IMR-90 (cell line): ENCODE measurements around the gene CAPN7. TPM values are rescaled to one million over a fixed set of nuclear protein-coding genes. Genes with fewer than 3 reads are reported as not detected.

Source experiments
- ATAC-seq: fragments of 200-7000 bp; cut with Tn5 transposase; 2 replicates; pipeline ENCODE4 v1.9.1; 2020; ENCODE audit warnings: low read depth, mild to moderate bottlenecking, moderate library complexity
- BruUV-seq: library from RNA; stranded (reverse); fragments of 400-500 nt; replicated peaks from 2 replicates; lab custom pipeline; 2021; lab: Mats Ljungman, UMichigan
- CTCF ChIA-PET: fragments of 300-600 bp; formaldehyde crosslinking; extraction: SDS; loops from one replicate; lab custom pipeline; 2021; ENCODE audit warnings: antibody characterized with exemption; lab: Yijun Ruan, JAX
- POLR2A ChIA-PET: fragments of 300-600 bp; sonication (Branson Sonifier 250); formaldehyde crosslinking; loops from one replicate; lab custom pipeline; 2022; ENCODE audit warnings: antibody characterized with exemption; ENCODE audit not compliant: unreplicated experiment; lab: Charles Lee
- DNase-seq: peaks from one replicate; pipeline ENCODE4 v3.0.0; 2013
- H2AFZ ChIP-seq: replicated peaks from 2 replicates; pipeline ENCODE3; 2013; ENCODE audit warnings: low read length, mild to moderate bottlenecking; ENCODE audit not compliant: poor library complexity
- H2AK5ac ChIP-seq: 2 replicates; pipeline ENCODE4 v1.6.1; 2013; ENCODE audit warnings: low read depth, low read length, inconsistent platforms
- H2AK9ac ChIP-seq: replicated peaks from 2 replicates; pipeline ENCODE3; 2013; ENCODE audit warnings: mild to moderate bottlenecking, low read depth, low read length, moderate library complexity; ENCODE audit not compliant: poor library complexity
- H2BK120ac ChIP-seq: 2 replicates; pipeline ENCODE4 v1.6.1; 2013; ENCODE audit warnings: low read depth, low read length, inconsistent platforms
- H2BK15ac ChIP-seq: 3 replicates; pipeline ENCODE4 v1.6.1; 2013; ENCODE audit warnings: low read depth, low read length, inconsistent platforms
- H2BK20ac ChIP-seq: 2 replicates; pipeline ENCODE4 v1.6.1; 2013; ENCODE audit warnings: low read depth, mild to moderate bottlenecking, inconsistent platforms, low read length, moderate library complexity
- H2BK5ac ChIP-seq: 2 replicates; pipeline ENCODE4 v1.6.1; 2013; ENCODE audit warnings: mild to moderate bottlenecking, low read depth, low read length, inconsistent platforms; ENCODE audit not compliant: poor library complexity, severe bottlenecking
- H3K14ac ChIP-seq: replicated peaks from 2 replicates; pipeline ENCODE4 v1.6.1; 2013; ENCODE audit warnings: low read depth, low read length, inconsistent platforms
- H3K18ac ChIP-seq: 2 replicates; pipeline ENCODE4 v1.6.1; 2013; ENCODE audit warnings: low read depth, low read length, control low read depth
- H3K23ac ChIP-seq: 2 replicates; pipeline ENCODE4 v1.6.1; 2013; ENCODE audit warnings: low read depth, low read length, inconsistent platforms
- H3K27ac ChIP-seq: 2 replicates; pipeline ENCODE4 v1.5.1; 2013; ENCODE audit warnings: mild to moderate bottlenecking, control low read depth, low read length; ENCODE audit not compliant: insufficient read depth
- H3K27me3 ChIP-seq: 2 replicates; pipeline ENCODE4 v1.6.1; 2013; ENCODE audit warnings: low read length; ENCODE audit not compliant: control insufficient read depth, insufficient read depth
- H3K36me3 ChIP-seq: 2 replicates; pipeline ENCODE4 v1.6.1; 2013; ENCODE audit warnings: low read length, mixed read lengths; ENCODE audit not compliant: control insufficient read depth, insufficient read depth
- H3K4ac ChIP-seq: 2 replicates; pipeline ENCODE4 v1.6.1; 2013; ENCODE audit warnings: low read depth, low read length, inconsistent platforms
- H3K4me1 ChIP-seq: 2 replicates; pipeline ENCODE4 v1.6.1; 2013; ENCODE audit warnings: low read length, mixed read lengths; ENCODE audit not compliant: control insufficient read depth, insufficient read depth
- H3K4me2 ChIP-seq: 2 replicates; pipeline ENCODE4 v1.6.1; 2013; ENCODE audit warnings: low read depth, mild to moderate bottlenecking, control low read depth, low read length, moderate library complexity
- H3K4me3 ChIP-seq: 2 replicates; pipeline ENCODE4 v1.5.1; 2013; ENCODE audit warnings: low read depth, mild to moderate bottlenecking, control low read depth, low read length, moderate library complexity; ENCODE audit not compliant: insufficient read depth
- H3K56ac ChIP-seq: 2 replicates; pipeline ENCODE4 v1.6.1; 2013; ENCODE audit warnings: low read length, inconsistent platforms; ENCODE audit not compliant: insufficient read depth; ENCODE audit errors: extremely low read depth
- H3K79me1 ChIP-seq, 2 experiments: 2 replicates each; pipeline ENCODE4 v1.6.1; 2013; ENCODE audit warnings: low read length in 2 of 2, inconsistent platforms in 1 of 2, low read depth in 1 of 2
- H3K9ac ChIP-seq: 2 replicates; pipeline ENCODE4 v1.6.1; 2013; ENCODE audit warnings: low read depth, low read length, control low read depth
- H3K9me1 ChIP-seq: 2 replicates; pipeline ENCODE4 v1.6.1; 2013; ENCODE audit warnings: low read length, inconsistent platforms; ENCODE audit not compliant: insufficient read depth
- H3K9me3 ChIP-seq: 2 replicates; pipeline ENCODE4 v1.6.1; 2013; ENCODE audit warnings: low read length; ENCODE audit not compliant: control insufficient read depth, insufficient read depth
- H4K20me1 ChIP-seq: 2 replicates; pipeline ENCODE4 v1.6.1; 2013; ENCODE audit warnings: low read length, inconsistent platforms; ENCODE audit not compliant: insufficient read depth
- H4K5ac ChIP-seq: 2 replicates; pipeline ENCODE4 v1.6.1; 2013; ENCODE audit warnings: mild to moderate bottlenecking, low read depth, low read length, control low read depth
- H4K8ac ChIP-seq, 2 experiments: 2 replicates each; pipeline ENCODE4 v1.6.1; 2013; ENCODE audit warnings: low read depth in 2 of 2, low read length in 2 of 2, control low read depth in 1 of 2, inconsistent platforms in 1 of 2
- H4K91ac ChIP-seq: 2 replicates; pipeline ENCODE4 v1.6.1; 2013; ENCODE audit warnings: low read depth, low read length, inconsistent platforms; ENCODE audit not compliant: insufficient read depth
- CEBPB ChIP-seq: IDR thresholded peaks from 2 replicates; pipeline ENCODE4 v1.6.1; 2012; ENCODE audit warnings: low read depth, low read length, improper control_type of control experiment
- CHD1 ChIP-seq: IDR thresholded peaks from 2 replicates; pipeline ENCODE4 v1.6.1; 2012; ENCODE audit warnings: low read depth, low read length, improper control_type of control experiment
- CTCF ChIP-seq: conservative IDR thresholded peaks from 2 replicates; pipeline ENCODE4 v1.5.1; 2012; ENCODE audit warnings: mild to moderate bottlenecking, low read depth, low read length, improper control_type of control experiment
- FOS ChIP-seq: fragments of 150-350 bp; IDR thresholded peaks from 2 replicates; pipeline ENCODE4 v1.6.1; 2016; ENCODE audit warnings: low read depth, low read length
- MAFK ChIP-seq: IDR thresholded peaks from 2 replicates; pipeline ENCODE4 v1.6.1; 2012; ENCODE audit warnings: low read depth, low read length, improper control_type of control experiment
- MAZ ChIP-seq: IDR thresholded peaks from 2 replicates; pipeline ENCODE4 v1.6.1; 2012; ENCODE audit warnings: low read depth, mild to moderate bottlenecking, low read length, improper control_type of control experiment, moderate library complexity, borderline replicate concordance
- POLR2A ChIP-seq: IDR thresholded peaks from 2 replicates; pipeline ENCODE4 v1.6.1; 2012; ENCODE audit warnings: mild to moderate bottlenecking, low read depth, low read length
- RFX5 ChIP-seq: IDR thresholded peaks from 2 replicates; pipeline ENCODE4 v1.8.0; 2012; ENCODE audit warnings: low read depth, mild to moderate bottlenecking, low read length, moderate library complexity
- SMC3 ChIP-seq: fragments of 150-350 bp; IDR thresholded peaks from 2 replicates; pipeline ENCODE4 v1.6.1; 2016; ENCODE audit warnings: low read depth, mild to moderate bottlenecking, antibody characterized with exemption, low read length, moderate library complexity
- USF2 ChIP-seq: fragments of 150-350 bp; IDR thresholded peaks from 2 replicates; pipeline ENCODE4 v1.6.1; 2017; ENCODE audit warnings: mild to moderate bottlenecking, antibody characterized with exemption, low read length, low read depth
- WGBS, 2 experiments: methylation state at CpG; one replicate each; pipeline versions ENCODE4 v1.1.5 to v1.1.7; 2013; ENCODE audit warnings: missing lambda C conversion rate in 2 of 2; ENCODE audit not compliant: insufficient read length in 1 of 2; ENCODE audit errors: extremely low coverage in 2 of 2; 5-methylcytosine and 5-hydroxymethylcytosine counted together
- dilution Hi-C: fragments of 300-500 bp; cut with HindIII; formaldehyde crosslinking; loops from one replicate; pipeline ENCODE4 v1.14.3; 2018; ENCODE audit warnings: low sequenced_read_pairs; ENCODE audit not compliant: unreplicated experiment
- in situ Hi-C: fragments of 300-500 bp; cut with MboI; formaldehyde crosslinking; loops from 3 replicates; pipeline ENCODE4 v1.14.3; 2019; ENCODE audit warnings: low sequenced_read_pairs, inconsistent platforms, mixed read lengths
- intact Hi-C: fragments of 100-400 bp; cut with micrococcal nuclease; formaldehyde crosslinking; loops from 2 replicates; pipeline ENCODE4 v1.10.0; 2022
- polyA plus RNA-seq, 3 experiments: library from polyadenylated mRNA; depleted of rRNA; stranded (reverse); fragments of >200 nt; gene quantifications; 2 replicates each; pipeline ENCODE4 v1.2.3, GENCODE V29; 2012; ENCODE audit warnings: low replicate concordance in 1 of 3
- total RNA-seq: library from RNA; depleted of rRNA; stranded (reverse); fragments of >200 nt; gene quantifications from 2 replicates; pipeline ENCODE4 v1.2.3, GENCODE V29; 2012

The CAPN7 gene
- total and polyA plus RNA-seq, 2 of the 4 experiments (the other 2 are of a cell fraction) = 14.5 to 21.3 TPM

GRCh38 chr3:15272426-15273196 is 66.6 kb downstream of the CAPN7 start:
- Histone ChIP-seq H3K4ac (no peak overlapping the region), H2AK5ac (no peak overlapping the region), H3K18ac (no peak overlapping the region), H4K8ac (no peak overlapping the region), H3K14ac (no peak overlapping the region), H3K4me3 (no peak overlapping the region), H3K36me3 (no peaks in the 10 kb centered on the region), H2AFZ (no peak overlapping the region), H2BK120ac (no peak overlapping the region), H4K20me1 (no peaks in the 10 kb centered on the region), H3K27me3 (no peaks in the 10 kb centered on the region), H2BK5ac (no peak overlapping the region), H3K9me3 (no peaks in the 10 kb centered on the region), H3K9me1 (peaks cover 11% of the 10 kb centered on the region), H3K4me1 (peaks cover 12% of the 10 kb centered on the region), H3K9ac (no peak overlapping the region), H2BK20ac (no peak overlapping the region), H3K4me2 (no peak overlapping the region), H3K56ac (no peak overlapping the region), H2AK9ac (no peak overlapping the region), H3K23ac (no peak overlapping the region), H4K5ac (no peak overlapping the region), H3K79me1 (peaks cover 0 to 5% of the 10 kb centered on the region in 2 experiments; a peak in 1 of 4 replicates), H3K27ac (no peak overlapping the region), H4K91ac (no peak overlapping the region), H2BK15ac (no peak overlapping the region)
- no peak for TF ChIP-seq USF2
- no peak for TF ChIP-seq POLR2A
- no peak for TF ChIP-seq MAZ
- TF ChIP-seq CTCF = no peak
- no peak for TF ChIP-seq RFX5
- no peak for TF ChIP-seq MAFK
- no peak for TF ChIP-seq CHD1
- no peak for TF ChIP-seq CEBPB
- no peak for TF ChIP-seq SMC3
- no peak for TF ChIP-seq FOS
- WGBS, 2 experiments = no CpG with 5 or more reads among the region's 7 CpGs
- in situ Hi-C loops = no loop called here
- dilution Hi-C loops = no loop called here
- BruUV-seq = no TSS peak
- intact Hi-C loops = no loop called here
- POLR2A ChIA-PET = no interaction called here
- no peak for ATAC-seq
- CTCF ChIA-PET = no interaction called here
- DNase-seq = no peak
